Inferior parietal cortex (tissue), 1 donor: ENCODE measurements around the gene DDN.
A peak's percentile ranks its signal among the peaks of the same experiment; 100 is the strongest.

Experiments
- DNase-seq: peaks from one replicate; pipeline ENCODE4 v3.0.0-alpha.2; 2016; ENCODE audit errors: extremely low spot score

Gene DDN

DNA sequence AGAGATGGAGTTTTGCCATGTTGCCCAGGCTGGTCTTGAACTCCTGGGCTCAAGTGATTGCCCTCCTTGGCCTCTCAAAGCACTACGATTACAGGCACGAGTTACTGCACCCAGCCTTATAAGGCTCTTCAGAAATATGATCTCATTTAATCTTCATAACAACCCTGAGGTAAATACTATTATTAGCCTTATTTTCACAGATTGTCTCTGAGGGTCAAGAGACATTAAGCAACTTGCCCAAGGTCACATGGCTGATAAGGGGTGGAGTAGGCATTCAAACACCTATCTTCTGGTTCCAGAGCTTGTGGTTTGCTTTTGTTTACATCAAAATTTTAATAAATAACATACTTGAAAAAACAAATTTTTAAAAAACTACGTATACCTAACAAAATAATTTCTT is 14.3 kb upstream of the DDN start:
- no peak for DNase-seq

GRCh38 chr12:49012739-49013138 is 13.6 kb upstream of the DDN start:
- DNase-seq = no peak

GRCh38 chr12:49010092-49010668 is 11.0 kb upstream of the DDN start:
- DNase-seq = no peak

DNA sequence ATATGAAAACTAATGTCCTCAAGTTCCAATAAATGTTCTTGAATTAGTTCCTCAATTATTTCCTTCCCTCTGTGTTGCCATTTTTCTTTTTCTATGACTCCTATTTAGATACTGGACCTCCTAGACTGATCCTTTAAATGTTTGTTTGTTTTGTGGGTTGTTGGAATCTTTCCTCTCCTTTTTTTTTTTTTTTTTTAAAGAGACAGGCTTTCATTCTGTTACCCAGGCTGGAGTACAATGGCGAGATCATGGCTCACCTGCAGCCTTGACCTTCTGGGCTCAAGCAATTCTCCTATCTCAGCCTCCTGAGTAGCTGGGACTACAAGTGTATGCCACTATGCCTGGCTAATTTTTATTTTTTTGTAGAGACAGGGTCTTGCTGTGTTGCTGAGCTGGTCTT is 9.8 kb upstream of the DDN start:
- no peak for DNase-seq

GRCh38 chr12:49000346-49000745 is 1.2 kb upstream of the DDN start:
- DNase-seq = no peak

DNA sequence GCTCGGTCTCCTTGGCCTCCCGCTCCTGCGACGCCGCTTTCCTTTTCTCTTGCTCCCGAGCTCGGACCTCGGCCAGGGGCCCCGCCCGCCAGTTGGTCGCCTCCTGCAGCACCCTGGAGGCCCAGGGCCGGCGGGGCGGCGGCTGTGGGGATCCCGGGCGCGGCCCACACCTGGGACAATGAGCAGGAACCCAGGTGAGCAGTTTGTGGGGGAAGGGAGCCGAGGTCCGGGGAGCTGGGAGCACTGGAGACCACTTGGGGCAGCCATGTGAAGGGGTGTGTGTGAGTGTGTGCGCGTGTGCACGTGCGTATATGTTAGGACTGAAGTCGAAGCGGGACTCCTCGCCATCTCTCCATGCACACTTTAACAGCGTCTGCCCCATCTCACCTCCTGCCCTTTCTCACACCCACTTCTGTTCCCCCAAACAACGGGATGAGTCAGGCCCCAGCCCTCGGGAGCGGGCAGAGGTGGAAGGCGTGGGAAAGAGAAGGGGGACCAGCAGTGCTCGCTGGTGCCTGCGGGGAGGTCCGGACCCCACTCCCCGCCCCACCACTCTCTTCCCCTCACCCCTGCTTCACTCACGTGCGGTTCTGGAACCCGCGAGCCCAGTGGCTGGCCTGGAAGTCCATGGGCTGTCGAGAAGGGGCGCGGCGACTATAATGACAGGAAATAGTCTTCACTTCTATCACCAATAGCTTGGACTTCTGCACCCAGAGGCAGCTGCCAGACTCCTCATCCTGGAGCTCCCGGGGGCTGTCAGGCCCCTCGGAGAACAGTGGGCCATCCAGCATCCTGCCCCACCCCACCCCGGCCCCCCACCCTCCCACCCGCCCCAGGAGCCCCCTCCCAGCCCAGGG is 450 bp downstream of the DDN start:
- no peak for DNase-seq

DNA sequence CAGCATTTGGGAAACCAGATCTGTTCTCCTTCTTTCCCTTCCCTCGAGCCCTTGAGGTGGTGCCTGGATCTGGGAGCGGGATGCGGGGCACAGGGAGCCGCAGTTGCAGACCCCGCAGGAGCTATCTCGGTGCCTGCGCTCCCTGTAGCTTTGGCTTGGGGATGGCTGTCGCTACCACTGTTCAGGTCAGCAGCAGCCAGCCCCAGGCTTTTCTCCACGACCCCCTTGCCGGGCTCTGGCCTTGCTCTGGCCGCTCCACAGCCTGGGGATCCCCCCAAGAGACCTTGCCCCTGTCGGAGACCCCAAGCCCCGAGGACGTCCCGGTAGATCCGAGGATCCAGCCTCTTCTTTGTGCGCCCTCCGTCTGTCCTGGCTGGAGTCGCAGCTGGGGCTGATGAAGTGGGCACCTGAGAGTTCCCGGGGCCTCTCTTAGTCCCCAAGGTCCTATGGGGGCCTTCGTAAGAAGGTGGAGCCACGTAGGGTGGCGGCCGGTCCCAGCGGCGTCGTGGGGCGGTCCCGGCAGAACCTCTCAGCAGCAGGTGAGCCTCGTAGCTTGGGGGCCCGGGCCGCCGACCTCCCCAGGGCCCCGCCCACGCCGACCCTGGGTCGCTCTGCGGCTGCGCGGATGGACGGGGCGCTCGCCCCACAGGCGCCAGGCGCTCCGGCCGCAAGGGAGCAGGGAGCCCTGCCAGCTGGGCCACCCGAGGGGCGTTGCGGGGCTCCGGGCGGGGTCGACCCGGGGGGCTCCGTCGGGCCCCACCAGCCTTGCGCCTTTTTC is 1.3 kb downstream of the DDN start:
- no peak for DNase-seq

- DNase-seq = peak; percentile 79
Observed at GRCh38 chr12:48996794-48997718, 2.1 kb downstream of the DDN start.

- DNase-seq = peak; percentile 72
Observed at GRCh38 chr12:48995086-48995879, 3.9 kb downstream of the DDN start.

DNA sequence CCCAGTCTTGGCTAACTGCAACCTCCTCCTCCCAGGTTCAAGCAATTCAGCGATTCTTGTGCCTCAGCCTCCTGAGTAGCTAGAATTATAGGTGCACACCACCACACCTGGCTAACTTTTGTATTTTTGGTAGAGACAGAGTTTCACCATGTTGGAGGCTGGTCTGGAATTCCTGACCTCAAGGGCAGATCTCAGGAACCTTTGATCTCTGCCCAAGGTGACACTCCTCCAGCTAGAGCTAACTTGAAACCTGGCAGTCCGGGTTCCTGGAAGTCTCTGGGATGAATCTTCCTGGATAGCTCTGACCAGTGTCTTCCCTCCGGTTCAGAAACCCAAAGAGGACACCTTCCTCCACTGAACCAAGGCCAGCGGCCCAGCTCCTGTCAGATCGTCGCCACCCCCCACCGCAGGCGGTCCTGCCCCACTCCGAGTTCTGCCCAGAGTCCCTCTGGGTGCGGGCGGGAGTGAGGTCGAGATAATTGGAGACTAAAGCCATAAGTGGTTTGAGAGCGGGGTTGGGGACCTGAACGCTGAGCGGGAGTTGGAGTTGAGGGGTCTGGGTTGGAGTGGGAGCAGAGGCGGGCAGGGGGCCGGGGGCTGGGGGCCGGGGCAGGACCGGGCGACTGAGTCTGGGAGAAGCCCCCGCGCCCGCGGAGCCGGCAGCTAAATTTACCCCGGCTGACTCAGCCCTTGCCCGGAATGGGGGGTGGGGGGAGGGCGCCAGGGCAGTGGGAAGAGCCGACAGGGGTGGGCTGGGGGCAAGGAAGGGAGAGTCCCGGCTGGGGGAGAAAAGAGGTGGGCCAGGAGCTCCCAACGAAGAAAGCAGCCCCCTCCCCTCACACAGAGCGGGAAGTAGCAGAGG is 4.7 kb downstream of the DDN start:
- no peak for DNase-seq

GRCh38 chr12:48993787-48994186 is 5.4 kb downstream of the DDN start:
- DNase-seq = no peak

DNA sequence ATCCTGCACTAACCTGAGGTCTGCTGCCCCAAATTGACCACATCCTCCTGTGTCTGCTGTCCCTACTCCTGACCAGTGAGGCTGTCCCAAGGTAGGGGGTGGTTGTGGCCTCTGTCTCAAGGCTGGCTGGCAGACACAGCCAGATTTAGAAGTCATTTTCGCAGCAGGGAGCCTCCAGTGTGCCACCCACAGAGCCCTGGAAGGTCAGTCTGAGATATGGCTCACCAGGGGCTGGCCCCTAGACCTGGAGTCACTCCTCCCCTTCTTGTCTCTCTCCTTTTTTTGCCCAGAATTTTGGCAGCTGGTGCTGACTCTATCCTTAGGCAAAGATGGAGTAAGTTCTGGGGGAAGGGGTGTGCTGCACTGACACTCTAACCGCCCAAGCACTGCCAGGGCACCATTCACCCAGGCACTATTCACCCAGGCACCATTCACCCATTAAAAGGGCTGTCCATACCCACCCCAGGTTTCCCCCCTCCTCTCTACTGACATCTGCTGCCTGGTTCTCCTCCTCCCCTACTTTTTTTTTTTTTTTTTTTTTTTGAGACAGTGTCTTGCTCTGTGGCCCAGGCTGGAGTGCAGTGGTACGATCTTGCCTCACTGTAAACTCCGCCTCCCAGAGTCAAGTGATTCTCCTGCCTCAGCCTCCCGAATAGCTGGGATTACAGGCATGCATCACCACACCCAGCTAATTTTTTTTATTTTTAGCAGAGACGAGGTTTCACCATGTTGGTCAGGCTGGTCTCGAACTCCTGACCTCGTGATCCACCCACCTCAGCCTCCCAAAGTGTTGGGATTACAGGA is 7.7 kb downstream of the DDN start:
- DNase-seq = no peak

- no peak for DNase-seq
Observed at GRCh38 chr12:48990552-48990951, 8.6 kb downstream of the DDN start.

DNA sequence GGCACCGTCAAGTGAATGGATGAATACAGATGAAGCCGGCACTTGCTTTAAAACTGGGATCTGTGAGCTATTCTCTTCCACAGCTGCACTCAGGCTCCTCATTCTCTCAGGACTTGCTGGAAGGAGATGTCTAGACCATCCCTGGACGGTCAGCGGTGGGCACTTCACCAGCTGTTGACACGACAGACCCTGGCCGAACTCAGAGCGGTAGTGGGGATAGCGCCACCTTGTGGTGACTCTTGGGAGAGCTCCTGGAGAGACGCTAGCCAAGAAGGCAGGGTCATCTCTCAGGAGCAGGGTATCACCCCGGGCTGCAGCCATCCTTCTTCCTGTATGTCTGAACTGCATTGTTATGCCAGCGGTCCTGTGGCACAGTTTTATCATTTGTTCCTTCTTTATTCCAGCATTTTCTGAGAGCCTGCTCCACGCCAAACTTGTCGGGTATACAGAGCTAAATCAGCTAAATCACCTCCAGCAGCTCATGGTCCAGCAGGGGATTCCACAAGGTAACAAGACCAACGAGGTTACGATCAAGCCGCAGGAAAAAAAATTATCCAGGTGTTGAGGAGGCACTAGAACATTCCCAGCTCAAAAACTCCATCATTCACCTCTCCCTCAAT is 11.0 kb downstream of the DDN start:
- DNase-seq = peak; percentile 76

DNA sequence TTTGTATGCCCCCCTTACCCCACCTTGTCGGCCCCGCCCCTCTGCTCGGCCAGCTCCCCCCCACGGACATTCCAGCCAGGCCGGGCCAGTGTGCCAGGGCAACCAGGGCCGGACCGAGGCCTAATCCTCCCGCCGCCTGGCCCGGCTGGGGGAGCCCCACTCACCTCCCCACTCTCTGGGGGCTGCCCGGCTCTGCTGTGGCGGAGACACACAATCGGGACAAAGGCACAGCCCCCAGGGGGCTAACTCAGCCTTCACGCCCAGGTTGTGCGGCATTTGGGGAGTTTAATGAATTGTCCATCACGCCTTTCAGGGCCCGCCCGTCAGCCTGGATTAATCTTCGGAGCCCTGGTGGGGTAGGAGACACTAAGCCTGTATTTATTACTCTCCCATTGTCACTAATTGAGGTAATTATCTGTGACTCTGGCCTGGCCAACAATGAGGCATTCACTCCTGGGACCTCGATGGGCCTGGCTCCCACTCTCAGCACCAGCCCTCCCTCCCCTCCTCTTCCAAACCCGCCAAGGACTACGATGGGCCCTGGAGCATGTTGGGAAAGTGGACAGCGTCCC is 12.4 kb downstream of the DDN start:
- no peak for DNase-seq

GRCh38 chr12:48985901-48986300 is 13.3 kb downstream of the DDN start:
- DNase-seq = no peak

DNA sequence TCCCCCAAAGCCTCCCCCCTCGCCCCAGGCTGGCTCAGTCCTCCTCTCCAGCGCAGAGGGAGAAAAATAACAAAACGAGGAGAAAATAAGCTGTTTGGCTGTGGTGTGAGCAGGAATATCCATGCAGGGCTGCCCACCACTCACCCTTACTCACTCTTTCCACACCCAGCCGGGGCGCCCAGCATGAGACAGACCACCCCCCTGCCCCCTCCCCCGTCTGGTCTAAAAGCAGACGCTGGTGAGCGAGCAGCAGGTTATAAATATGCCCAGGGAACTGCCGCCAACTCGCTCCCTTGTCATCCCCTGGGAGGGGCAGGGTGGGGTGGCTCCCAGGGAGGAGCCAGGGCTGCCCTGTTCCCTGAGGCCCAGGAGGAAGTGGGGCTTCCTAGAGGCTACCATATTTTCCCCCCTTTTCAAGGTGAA is 13.7 kb downstream of the DDN start:
- no peak for DNase-seq

GRCh38 chr12:48982397-48983080 is 16.6 kb downstream of the DDN start:
- no peak for DNase-seq
